SK-N-MC (cell line): ENCODE data around the gene ARL3.

Experiments
- EZH2 ChIP-seq: fragments of 200-600 bp; sonication (generic); IDR thresholded peaks from one replicate; pipeline ENCODE4 v1.6.1; 2017; ENCODE audit warnings: antibody characterized with exemption
- POLR2AphosphoS5 ChIP-seq: IDR thresholded peaks from 2 replicates; pipeline ENCODE4 v1.6.1; 2012; ENCODE audit warnings: mild to moderate bottlenecking, low read depth, low read length, borderline replicate concordance

- TF ChIP-seq POLR2AphosphoS5 (no peak), EZH2 (no peak)
Measured at GRCh38 chr10:102678842-102679289, 35.3 kb downstream of the ARL3 start.
